Activated CD4-positive, alpha-beta T cell treated with anti-CD3 and anti-CD28 coated beads, Interleukin-2, Interleukin-6, amounts not matched to agents 100 ng/mL and 50 ng/mL, durations not matched to agents 16 hours and 8 hours (primary cell): ENCODE results near the gene CSNK1G2.

Experiments
- DNase-seq: peaks from one replicate; pipeline ENCODE4 v3.0.0-alpha.2; 2020

Gene CSNK1G2

DNA sequence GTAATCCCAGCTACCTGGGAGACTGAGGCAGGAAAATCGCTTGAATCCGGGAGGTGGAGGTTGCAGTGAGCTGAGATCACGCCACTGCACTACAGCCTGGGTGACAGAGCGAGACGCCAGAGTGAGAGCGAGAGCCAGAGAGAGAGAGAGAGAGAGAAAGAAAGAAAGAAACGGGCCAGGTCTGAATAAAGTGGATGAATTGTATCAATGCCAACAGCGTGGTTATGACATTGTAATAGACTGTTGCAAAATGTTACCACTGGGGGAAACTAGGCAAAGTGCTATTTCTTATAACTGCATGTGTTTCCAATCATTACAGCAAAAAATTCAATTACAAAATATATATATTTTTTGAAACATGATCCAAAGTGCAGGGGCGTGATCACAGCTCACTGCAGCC, 86.4 kb downstream of the CSNK1G2 start:
- DNase-seq: no peak
